MM.1S (cell line): ENCODE data around the gene CTSK.

ENCODE experiments used
- DNase-seq: peaks from one replicate; pipeline ENCODE4 v3.0.0-alpha.2; 2015
- H2AFZ ChIP-seq: fragments of 300-600 bp; sonication (generic); 2 replicates; pipeline ENCODE4 v1.6.0; 2016; ENCODE audit warnings: antibody characterized with exemption, low read length
- H3F3A ChIP-seq: fragments of 300-600 bp; sonication (generic); 2 replicates; pipeline ENCODE4 v1.6.1; 2016; ENCODE audit warnings: mild to moderate bottlenecking, antibody characterized with exemption, low read length, moderate library complexity, mixed read lengths; ENCODE audit not compliant: insufficient read depth
- H3K27ac ChIP-seq: fragments of 300-600 bp; sonication (generic); 2 replicates; pipeline ENCODE4 v1.5.1; 2016; ENCODE audit warnings: mild to moderate bottlenecking, low read length
- H3K27me3 ChIP-seq: fragments of 300-600 bp; sonication (generic); replicated peaks from 2 replicates; pipeline ENCODE4 v1.6.0; 2016; ENCODE audit warnings: low read length; ENCODE audit not compliant: insufficient read depth
- H3K36me3 ChIP-seq: fragments of 300-600 bp; sonication (generic); replicated peaks from 2 replicates; pipeline ENCODE4 v1.6.1; 2016; ENCODE audit warnings: mild to moderate bottlenecking, low read length, mixed read lengths; ENCODE audit not compliant: insufficient read depth
- H3K4me1 ChIP-seq: fragments of 300-600 bp; sonication (generic); 2 replicates; pipeline ENCODE4 v1.6.1; 2016; ENCODE audit warnings: low read length, mixed read lengths
- H3K4me2 ChIP-seq: fragments of 300-600 bp; sonication (generic); 2 replicates; pipeline ENCODE4 v1.6.0; 2016; ENCODE audit warnings: low read depth, low read length
- H3K4me3 ChIP-seq: fragments of 300-600 bp; sonication (generic); 2 replicates; pipeline ENCODE4 v1.5.1; 2016; ENCODE audit warnings: low read length, mixed read lengths
- H3K79me2 ChIP-seq: fragments of 300-600 bp; sonication (generic); 2 replicates; pipeline ENCODE4 v1.6.1; 2016; ENCODE audit warnings: mixed run types, low read length, mixed read lengths
- H3K9ac ChIP-seq: fragments of 300-600 bp; sonication (generic); 2 replicates; pipeline ENCODE4 v1.6.1; 2016; ENCODE audit warnings: low read length, mixed read lengths
- H3K9me2 ChIP-seq: fragments of 300-600 bp; sonication (generic); replicated peaks from 2 replicates; pipeline ENCODE4 v1.6.1; 2016; ENCODE audit warnings: mild to moderate bottlenecking, low read length, mixed read lengths; ENCODE audit not compliant: insufficient read depth
- H3K9me3 ChIP-seq: fragments of 300-600 bp; sonication (generic); replicated peaks from 2 replicates; pipeline ENCODE4 v1.6.1; 2016; ENCODE audit warnings: mild to moderate bottlenecking, low read length, mixed read lengths; ENCODE audit not compliant: insufficient read depth
- H4K20me1 ChIP-seq: fragments of 300-600 bp; sonication (generic); 2 replicates; pipeline ENCODE4 v1.6.1; 2016; ENCODE audit warnings: mild to moderate bottlenecking, low read length, moderate library complexity, mixed read lengths; ENCODE audit not compliant: insufficient read depth
- CTCF ChIP-seq: fragments of 300-600 bp; sonication (generic); IDR thresholded peaks from 2 replicates; pipeline ENCODE4 v1.5.1; 2016; ENCODE audit warnings: antibody characterized with exemption, low read length, mixed read lengths
- EZH2 ChIP-seq: fragments of 300-600 bp; sonication (generic); optimal IDR thresholded peaks from 2 replicates; pipeline ENCODE3; 2017; ENCODE audit warnings: low read depth, mild to moderate bottlenecking, antibody characterized with exemption, low read length, mixed read lengths
- EZH2phosphoT487 ChIP-seq: fragments of 300-600 bp; sonication (generic); IDR thresholded peaks from 2 replicates; pipeline ENCODE4 v1.6.1; 2018; ENCODE audit warnings: antibody characterized with exemption, low read length

Gene CTSK

GRCh38 chr1:150793221-150793620, 14.8 kb downstream of the CTSK start:
- Histone ChIP-seq H3K4me2 (no peak overlapping the region), H3K27me3 (no peaks in the 10 kb centered on the region), H3K27ac (no peak overlapping the region), H3K4me3 (no peak overlapping the region), H3K9me3 (no peaks in the 10 kb centered on the region), H3K79me2 (no peaks in the 10 kb centered on the region), H4K20me1 (no peaks in the 10 kb centered on the region), H3K36me3 (no peaks in the 10 kb centered on the region), H3K4me1 (no peaks in the 10 kb centered on the region), H3F3A (no peaks in the 10 kb centered on the region), H3K9ac (no peak overlapping the region), H3K9me2 (no peaks in the 10 kb centered on the region), H2AFZ (no peak overlapping the region)
- DNase-seq = no peak
- no peak for TF ChIP-seq EZH2phosphoT487
- TF ChIP-seq EZH2 = no peak
- no peak for TF ChIP-seq CTCF

- Histone ChIP-seq H3K27me3 (no peaks in the 10 kb centered on the region), H3K9me3 (no peaks in the 10 kb centered on the region), H3K79me2 (no peaks in the 10 kb centered on the region), H3K4me3 (no peak overlapping the region), H3K9ac (no peak overlapping the region), H4K20me1 (no peaks in the 10 kb centered on the region), H3F3A (no peaks in the 10 kb centered on the region), H3K36me3 (no peaks in the 10 kb centered on the region), H2AFZ (no peak overlapping the region), H3K4me2 (no peak overlapping the region), H3K27ac (no peak overlapping the region), H3K9me2 (no peaks in the 10 kb centered on the region), H3K4me1 (no peaks in the 10 kb centered on the region)
- TF ChIP-seq CTCF (no peak), EZH2phosphoT487 (no peak), EZH2 (no peak)
- DNase-seq = no peak
Observed at GRCh38 chr1:150791585-150791984, 16.5 kb downstream of the CTSK start.

GRCh38 chr1:150789396-150789795, 18.7 kb downstream of the CTSK start:
- DNase-seq = no peak
- H3K27me3 ChIP-seq = no peaks in the 10 kb centered on the region
- no peak for TF ChIP-seq EZH2
- TF ChIP-seq CTCF = no peak
- no peak for TF ChIP-seq EZH2phosphoT487
- H3K9me3 ChIP-seq = no peaks in the 10 kb centered on the region
- H3K36me3 ChIP-seq = no peaks in the 10 kb centered on the region
- no peaks in the 10 kb centered on the region for H3K4me1 ChIP-seq
- no peaks in the 10 kb centered on the region for H3K79me2 ChIP-seq
- H3K9me2 ChIP-seq = no peaks in the 10 kb centered on the region
- no peak overlapping the region for H3K27ac ChIP-seq
- no peak overlapping the region for H2AFZ ChIP-seq
- H3K4me2 ChIP-seq = no peak overlapping the region
- no peak overlapping the region for H3K9ac ChIP-seq
- H3F3A ChIP-seq = no peaks in the 10 kb centered on the region
- H4K20me1 ChIP-seq = no peaks in the 10 kb centered on the region
- H3K4me3 ChIP-seq = no peak overlapping the region

GRCh38 chr1:150788946-150789345, 19.1 kb downstream of the CTSK start:
- Histone ChIP-seq H3K27me3 (no peaks in the 10 kb centered on the region), H3K27ac (no peak overlapping the region), H3K36me3 (no peaks in the 10 kb centered on the region), H3K4me1 (no peaks in the 10 kb centered on the region), H3F3A (no peaks in the 10 kb centered on the region), H3K79me2 (no peaks in the 10 kb centered on the region), H3K4me2 (no peak overlapping the region), H2AFZ (no peak overlapping the region), H3K9me2 (no peaks in the 10 kb centered on the region), H3K9ac (no peak overlapping the region), H3K9me3 (no peaks in the 10 kb centered on the region), H3K4me3 (no peak overlapping the region), H4K20me1 (no peaks in the 10 kb centered on the region)
- TF ChIP-seq EZH2phosphoT487 (no peak), CTCF (no peak), EZH2 (no peak)
- no peak for DNase-seq
